ENCODE data around the gene MAB21L1.

- TF ChIP-seq EZH2 (IDR thresholded peaks at IDR 0.05; ENCODE audit: low read length, missing control alignments) (no peak), CTCF (conservative IDR thresholded peaks at IDR 0.05 in 1 of 2, IDR thresholded peaks at IDR 0.05 in 1 of 2; ENCODE audit: low read depth in 1 of 2, low read length in 2 of 2) (no peak)
These were observed 35.9 kb upstream of the MAB21L1 start for GRCh38 chr13:35512271-35512920.
